ENCODE measurements around the gene DNAL4.
A peak's percentile ranks its signal among the peaks of the same experiment; 100 is the strongest.

Gene DNAL4

DNA sequence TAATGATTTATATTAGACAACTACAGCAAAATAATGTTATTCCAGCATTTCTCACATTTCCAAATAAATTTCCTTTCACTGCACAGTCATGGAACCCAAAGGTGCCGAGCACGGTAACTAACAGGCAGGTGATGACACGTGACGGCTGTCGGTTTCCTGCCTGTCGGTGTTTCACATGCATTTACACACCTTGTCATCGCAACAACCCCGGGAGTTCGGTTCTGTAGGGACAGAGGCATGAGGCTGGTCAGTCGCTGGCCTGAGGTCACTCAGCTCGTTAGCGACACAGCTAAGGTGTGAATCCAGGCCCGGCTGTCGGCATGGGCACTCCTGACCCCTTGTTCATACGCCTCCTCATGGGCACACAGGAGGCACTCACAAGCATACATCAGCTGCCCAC lies 9.9 kb downstream of the DNAL4 start:
- DNase-seq: no peak

DNA sequence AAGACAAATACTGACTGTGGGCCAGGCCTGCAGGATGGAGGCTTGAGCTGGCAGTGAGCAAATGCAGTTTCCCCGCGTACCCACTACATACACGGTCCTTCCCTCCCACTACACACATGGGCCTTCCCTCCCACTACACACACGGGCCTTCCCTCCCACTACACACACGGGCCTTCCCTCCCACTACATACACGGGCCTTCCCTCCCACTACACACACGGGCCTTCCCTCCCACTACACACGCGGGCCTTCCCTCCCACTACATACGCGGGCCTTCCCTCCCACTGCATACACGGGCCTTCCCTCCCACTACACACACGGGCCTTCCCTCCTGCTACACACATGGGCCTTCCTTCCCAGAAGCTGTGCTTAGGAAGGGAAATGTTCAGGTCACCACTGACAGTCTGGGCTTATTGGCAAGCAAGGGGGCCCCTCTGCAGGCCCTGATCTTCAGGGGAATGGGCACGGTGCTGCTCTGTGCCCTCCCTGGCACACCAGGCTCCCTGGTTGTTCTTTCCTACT lies 10.8 kb downstream of the DNAL4 start:
- no peak for DNase-seq

DNA sequence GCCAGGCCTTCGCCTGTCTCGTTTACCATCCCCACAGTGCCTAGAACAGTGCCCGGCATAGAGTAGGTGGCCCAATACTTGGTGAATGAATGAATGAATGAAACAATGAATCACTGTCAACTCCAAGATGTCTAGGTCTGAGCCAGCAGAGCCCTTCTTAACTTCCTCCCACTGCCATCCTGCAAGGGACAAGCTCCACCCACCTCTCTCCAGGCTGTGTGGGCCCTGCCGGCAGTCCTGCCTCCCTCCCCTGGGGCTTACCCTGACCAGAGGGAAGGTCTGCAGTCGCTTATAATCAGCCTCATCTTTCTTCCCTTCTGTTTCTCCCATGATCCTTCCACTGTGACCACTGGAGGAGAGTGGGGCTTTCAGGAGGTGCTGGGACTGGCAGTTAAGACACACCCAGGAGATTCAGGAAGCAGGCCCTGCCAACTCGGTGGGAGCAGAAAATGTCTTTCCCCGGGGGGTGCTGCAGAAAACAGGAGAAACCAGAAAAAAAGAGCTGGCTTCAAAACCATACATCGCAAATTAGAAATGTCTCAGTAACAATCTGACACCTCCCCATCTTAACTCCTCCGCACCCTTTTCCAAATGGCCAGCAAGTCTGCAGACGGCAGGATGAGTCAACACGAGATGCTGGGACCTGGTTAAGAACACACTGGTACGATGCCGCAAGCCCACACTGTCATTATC lies 11.4 kb downstream of the DNAL4 start:
- no peak for DNase-seq

DNA sequence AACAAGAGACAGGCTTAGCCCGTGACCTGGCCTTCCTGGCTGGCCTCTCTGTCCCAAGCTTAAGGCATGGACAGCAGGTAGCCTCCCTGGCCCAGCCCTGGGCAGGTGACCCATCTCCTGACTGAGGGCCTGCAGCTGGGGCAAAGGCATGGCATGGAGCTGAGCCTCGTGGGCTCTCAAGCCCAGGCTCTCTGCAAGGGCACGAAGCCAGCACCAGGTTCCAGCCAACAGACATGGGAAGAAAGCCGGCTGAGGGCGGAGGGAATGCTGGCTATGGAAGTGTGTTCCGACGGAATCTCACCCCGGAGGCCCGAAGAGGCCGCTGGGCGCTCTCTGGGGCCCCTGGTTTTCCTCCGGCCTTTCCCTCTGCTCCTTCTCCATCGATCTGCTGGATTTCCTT lies 12.9 kb downstream of the DNAL4 start:
- DNase-seq: no peak

DNA sequence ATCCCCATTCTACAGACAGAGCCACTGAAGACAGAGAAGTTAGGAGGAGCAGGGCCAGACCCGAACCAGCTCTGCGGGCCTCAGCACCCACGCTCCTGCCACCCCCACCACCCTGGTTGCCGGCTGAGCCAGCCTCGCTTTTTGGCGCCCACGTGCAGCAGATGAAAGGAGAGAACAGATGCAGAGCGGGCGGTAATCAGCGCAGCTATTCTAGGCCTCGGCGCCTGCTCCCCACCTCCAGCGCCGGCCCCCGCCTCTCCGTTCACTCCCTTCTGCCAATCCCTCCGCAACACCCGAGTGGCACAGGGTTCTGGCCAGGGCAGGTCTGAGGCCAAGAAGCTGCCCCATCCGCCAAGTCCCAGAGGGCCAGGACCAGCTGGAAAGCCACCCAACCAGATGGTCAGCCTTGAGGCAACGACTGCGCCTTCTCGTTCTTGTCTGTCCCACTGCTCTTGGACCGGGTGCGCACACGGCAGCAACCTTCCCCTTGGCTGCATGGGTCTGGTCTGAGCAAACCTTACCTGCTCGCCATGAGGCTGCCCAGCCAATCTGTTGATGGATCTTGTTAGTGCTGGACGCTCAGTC lies 16.8 kb downstream of the DNAL4 start:
- no peak for DNase-seq

DNA sequence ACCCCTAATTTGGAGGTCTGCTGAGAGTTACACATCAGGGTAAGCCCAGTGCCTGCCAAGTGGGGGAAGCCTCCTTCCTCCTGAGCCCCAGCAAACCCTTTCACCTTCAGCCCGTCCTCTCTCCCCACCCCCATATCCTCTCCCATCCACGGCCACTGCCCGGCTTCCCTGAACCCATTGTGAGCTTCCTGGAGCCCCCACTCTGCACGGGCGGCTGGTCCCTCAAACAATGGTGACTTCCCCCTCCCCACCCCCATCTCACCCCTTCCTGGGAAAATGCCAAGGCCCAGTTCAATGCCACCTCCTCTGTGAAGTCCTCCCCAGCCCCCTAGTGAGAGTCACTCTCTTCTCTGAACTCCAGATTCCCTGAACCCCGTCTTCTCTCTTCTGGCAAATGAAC lies 17.9 kb downstream of the DNAL4 start:
- no peak for DNase-seq

DNA sequence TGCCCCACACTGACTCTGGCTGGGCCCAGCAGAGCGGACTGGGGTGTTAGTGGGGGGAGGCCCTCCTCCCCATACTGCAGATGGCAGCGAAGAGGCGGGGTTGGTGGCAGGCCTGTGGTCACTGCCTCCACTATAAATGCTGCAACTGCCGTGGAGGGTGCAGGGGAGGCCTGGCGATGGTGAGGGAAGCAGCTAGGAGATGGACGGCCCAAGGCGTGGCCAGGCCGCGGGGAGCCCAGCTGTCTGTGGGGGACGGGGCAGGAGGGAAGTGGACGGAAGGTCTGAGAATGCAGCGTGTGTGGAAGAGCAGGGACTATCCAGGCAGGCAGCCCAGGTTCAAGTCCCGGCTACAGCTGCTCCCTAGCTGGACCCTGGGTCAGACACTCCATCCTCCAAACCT lies 18.3 kb downstream of the DNAL4 start:
- no peak for DNase-seq

DNA sequence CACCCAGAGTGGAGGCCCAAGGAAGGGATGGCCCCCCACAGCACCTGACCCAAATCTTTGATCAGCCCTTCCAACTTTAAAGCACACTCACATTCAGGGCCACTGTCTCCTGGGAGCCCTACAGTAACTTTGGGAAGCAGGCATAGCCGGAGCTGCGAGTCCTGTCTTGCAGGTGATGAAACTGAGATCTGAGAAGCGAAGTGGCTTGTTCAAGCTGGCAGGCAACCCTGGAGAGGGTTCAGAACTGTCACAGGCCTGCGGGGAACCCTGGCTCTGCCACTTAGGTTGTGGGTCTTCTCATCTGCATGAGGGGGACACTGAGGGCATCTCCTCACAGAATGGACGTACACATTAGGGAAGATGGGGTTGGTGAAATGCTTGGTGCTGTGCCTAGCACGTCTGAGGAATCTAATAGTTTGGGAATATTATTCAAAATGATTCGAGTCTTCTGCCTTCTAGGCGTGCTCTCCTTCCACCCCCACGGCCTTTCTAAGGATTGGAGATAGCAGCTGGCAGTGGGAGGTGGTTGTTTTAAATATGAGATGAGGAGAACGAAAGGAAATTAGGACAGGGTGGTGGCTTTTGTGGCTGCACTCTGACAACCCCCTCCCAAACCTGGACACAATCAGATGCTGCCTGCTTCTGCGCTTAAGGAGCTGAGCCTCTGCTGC lies 19.3 kb downstream of the DNAL4 start:
- DNase-seq: no peak

DNA sequence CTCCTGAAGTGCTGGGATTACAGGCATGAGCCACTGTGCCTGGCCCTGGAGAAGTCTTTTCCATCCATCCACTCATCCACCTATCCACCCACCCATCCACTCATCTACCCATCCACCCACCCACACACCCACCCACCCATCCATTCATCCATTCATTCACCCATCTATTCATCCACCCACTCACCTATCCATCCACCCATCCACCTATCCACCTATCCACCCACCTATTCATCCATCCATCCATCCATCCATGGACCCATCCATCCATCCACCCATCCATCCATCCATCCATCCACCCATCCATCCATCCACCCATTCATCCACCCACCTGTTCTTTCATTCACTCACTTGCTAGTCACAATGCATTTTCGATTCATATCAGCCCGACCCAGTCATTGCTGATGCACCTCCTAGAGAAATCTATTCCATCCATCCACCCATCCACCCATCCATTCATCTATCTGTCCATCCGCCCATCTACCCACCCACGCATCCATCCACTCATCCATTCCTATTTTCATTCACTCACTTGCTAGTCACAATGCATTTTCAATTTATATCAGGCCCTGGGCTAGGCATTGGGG lies 20.5 kb downstream of the DNAL4 start:
- DNase-seq: no peak

DNA sequence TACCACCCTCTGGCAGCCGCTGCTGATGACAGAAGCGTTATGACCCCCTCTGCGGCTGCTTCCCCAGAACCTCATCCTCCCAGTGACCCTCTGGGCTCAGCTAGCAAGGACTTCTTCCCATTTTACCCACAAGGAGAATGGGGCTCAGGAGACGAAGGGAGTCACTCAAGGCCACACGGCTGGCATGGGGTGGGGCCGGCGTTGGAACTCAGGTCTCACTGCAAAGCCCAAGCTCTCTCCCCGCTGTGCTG lies 21.4 kb downstream of the DNAL4 start:
- DNase-seq: no peak

DNA sequence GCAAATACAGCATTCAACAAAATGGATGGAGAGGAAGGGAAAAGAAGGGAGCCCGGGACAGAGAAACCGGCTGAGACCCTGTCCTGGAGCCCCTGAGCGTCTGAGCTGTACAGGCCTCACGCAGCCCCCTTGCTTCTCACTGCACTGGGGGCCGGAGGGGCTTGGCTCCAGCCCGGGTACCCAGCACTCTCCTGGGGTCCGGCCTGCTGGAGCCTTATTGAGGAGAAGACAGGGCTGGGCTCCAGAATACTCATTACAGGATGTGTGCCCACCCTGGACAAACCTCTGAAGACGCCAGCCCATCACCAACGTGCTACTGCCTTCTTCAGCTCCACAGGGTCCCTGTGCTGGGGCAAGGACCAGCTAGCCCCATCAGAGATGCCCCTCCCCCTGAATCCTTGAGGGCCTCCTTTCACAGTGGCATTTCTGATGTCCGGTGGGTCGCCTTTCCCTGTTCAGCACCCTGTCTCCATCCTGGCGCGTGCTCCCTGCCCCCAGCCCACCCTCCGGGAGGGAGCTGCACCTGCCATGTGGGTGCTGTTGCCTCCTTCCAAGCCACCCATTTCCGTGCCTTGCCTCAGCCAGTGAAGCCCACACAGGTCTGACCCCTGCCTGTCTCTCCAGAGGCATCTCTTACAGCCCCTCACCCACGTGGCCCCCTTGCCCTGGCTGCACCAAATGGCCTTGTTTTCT lies 23.5 kb downstream of the DNAL4 start:
- no peak for DNase-seq

DNA sequence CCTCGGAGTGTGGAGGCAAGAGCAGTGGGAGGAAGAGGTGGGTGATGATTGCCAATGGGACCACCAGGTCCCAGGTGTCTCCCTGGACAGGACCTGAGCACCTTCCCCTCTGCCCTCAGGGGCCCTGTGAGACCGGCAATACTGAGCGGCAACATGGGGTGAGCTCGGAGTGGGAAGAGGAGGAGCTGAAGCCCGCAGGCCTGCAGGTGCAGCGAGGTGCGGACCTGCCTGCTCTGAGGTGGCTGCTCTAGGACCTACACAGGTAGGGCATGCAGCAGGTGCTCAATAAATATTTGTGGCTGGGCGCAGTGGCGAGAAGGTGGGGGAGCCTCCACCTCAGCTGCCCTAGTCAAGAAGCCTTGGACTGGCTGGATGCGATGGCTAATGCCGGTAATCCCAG lies 25.9 kb downstream of the DNAL4 start:
- DNase-seq: no peak

DNA sequence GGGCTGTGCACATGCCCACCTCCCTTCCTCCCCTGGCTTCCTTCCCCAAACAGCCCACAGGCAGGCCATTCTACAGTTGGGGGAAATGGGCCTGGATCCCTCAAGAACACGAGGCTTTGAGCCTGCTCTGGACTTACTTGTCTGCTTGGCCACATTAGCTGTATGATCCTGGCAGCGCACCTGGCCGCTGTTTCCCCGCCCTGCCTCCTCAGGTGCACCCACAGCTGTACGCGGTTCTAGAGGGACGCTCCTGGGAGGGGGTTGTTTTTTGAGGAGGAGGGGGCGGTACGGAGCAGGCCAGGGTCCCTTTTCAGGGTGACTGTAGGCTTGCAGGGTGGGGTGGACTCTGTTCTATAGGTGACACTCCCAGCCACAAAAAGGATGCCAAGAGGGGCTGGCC lies 26.6 kb downstream of the DNAL4 start:
- DNase-seq: no peak

DNA sequence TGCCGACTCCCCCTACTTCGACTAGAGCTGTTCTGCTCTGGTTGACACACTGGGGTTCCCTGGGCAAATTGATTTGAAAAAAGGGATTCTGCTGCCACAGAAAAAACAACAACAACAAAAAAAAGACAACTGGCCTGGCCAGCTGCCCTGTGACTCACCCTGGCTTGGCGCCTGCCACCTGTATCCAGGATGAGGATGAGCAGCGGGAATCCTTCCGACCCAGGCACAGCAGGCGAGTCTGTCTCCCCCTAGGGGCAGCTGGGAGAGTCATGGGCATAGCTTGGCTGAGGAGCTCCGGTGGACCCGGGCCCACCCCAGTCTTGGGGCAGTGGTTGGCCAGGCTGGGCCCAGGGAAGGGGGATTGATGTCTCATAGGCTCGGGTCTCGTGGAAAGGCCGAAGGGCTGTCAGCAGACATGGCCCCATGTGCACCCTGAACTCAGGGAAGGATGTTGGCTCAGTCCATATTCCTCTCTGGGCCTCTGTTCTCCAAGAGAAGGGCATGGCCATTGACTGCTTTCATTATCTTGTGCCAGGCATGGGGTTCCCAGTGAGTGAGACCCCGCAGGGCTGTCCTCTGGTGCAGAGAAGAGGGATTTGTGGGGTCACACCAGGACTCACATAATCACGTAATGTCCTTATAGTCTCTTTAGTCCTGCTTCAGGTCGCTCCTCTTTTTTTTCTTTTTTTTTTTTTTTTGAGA lies 27.7 kb downstream of the DNAL4 start:
- peak; percentile 35 for DNase-seq

DNA sequence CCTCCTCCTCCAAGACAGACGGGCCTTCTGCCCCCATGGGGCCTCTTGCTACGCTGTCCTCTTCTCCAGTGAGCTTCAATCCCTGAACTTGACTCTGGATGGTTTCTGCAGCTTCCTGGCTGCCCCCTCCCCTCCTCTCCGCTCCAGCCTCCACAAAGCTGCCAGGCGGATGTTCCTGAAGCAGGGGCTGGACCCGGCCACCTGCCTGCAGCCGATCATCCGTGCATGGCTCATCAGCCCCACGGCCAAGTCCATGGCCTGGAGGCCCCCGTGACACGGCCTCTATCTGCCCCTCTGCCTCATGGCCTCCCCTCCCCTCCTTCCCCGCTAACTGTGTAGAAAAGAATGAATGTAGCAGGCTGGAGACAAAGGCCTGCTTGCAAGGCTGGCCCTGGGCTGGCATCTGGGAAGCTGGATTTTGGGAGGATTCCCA lies 31.4 kb downstream of the DNAL4 start:
- DNase-seq: no peak

DNA sequence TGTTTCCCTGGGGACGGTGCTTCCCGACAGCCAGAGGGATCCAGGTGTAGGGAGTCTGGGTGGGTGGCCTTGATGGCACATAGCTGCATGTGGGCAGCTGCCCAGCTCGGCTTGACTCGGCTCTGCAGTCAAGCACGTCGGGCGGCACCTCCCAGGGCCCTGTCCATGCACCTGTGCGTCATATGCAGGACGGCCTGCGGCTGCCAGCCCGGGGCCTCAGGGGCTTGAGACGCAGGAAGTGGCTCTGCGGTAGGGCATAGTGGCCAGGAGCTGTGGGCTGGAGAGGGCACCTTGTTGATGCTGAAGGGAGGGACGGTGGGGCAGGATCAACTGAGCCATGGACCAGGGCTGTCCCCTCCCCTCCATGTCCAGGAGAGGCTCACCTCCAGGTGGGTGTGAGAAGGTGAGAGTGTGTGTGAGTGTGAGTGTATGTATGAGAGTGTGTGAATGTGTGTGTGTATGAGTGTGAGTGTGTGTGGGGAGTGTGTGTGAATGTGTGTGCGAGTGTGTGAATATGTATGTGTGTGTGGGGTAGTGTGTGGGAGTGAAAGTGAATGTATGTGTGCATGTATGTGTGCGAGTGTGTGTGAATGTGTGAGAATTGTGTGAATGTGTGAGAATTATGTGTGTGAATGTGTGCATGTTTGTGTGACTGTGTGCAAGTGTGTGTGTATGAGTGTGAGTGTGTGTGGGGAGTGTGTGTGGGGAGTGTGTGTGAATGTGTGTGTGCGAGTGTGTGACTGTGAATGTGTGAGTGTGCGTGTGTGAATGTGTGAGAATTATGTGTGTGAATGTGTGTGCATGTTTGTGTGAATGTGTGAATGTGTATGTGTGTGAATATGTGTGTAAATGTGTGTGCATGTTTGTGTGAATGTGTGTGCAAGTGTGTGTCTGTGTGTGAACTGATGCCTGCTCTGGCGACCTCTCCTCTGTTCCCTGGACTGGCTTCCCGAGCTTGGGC lies 32.5 kb downstream of the DNAL4 start:
- DNase-seq: no peak

DNA sequence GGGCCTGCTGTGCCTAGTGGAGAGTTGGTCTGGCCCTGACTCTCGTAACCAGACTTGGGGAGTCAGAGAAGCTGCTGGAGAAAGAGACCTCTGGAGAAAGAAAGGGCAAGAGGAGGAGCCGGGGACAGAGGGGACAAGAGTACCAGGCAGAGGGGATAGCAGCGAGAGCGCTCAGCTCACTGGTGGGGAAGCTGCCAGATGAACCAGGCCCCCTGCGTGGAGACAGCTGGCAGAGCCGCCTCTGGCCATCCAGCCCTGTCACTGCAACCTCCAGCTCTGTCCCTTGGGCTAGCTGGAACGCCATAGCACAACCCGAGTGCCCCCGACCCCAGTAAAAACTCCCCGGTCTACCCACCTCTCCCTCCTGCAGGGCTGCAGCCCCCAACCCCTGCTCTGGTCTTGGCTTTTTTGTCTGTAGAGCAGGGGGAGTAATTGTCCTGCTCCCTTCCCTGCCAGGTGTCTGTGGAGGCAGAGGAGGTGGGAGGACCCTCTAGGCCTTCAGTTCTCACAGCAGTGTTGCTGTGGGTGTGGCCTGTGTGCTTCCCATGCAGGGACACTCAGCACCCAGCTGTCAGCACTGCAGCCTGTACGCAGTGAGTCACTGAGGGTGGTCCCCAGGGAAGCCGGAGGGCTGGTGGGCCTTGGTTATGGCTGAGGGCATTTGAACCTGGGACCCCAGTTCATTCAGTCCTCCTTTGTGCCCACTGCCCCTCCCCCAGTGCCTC lies 33.3 kb downstream of the DNAL4 start:
- DNase-seq: no peak

DNA sequence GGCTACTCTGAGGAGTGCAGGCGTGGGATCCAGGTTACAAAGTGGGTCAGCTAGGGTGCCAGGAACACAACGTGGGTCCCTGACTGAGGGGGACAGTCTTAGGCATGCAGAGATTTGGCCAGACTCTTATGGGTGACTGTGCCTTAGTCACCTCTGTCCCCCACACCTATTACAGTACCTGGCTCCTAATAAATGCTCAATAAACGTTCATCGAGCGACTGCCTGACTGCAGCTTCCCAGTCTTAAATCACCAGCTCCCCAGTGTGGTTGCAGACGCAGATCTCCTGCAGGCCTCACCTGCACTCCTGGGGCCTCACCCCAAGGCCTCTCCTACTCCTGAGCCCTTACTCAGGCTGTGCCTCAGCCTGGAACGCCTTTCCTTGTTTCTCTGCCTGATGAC lies 34.9 kb downstream of the DNAL4 start:
- no peak for DNase-seq

DNA sequence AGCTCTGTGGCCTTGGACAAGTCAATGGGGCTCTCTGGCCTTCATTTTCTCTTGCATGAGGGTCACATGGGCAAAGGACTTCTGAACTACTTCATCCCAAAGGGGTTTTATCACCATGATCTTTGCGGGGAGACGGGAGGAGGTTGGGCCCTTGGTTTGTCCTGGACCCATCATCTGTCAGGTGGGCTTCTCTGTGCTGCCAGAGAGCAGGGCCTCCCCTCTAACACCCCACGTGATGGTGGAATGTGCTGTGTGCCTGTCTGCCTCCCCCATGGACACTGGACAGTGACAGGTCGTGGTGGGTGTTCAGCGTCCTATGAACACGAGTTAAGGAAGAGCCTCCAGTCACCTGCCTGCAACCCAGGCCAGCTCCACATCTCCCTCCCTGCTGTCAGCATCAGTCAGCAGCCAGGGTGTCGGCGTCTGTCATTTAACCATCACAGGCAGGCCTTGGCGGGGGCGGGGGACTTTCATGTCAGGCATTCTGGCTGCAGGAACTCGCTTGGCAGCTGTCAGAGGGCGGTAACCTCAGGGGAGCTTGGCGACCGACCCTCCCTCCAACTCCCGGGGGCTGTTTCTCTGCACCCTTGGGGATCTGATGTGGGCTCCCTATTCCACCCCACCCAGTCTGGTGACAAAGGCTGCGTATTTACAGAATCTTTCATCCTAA lies 35.5 kb downstream of the DNAL4 start:
- peak; percentile 80 for DNase-seq

DNA sequence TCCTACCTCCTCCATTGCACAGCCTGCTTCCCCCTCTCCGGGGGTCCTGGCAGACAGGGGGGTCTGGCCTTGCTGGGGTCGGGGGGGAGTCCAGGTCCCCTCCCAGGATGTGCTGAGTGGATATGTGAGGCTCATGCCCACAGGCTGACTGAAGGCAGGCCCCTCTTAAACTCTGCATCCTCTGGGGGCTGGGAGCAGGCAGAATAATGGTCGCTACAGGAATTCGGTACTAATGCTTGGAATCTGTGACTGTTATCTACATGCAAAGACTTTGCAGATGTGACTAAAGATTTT lies 36.5 kb downstream of the DNAL4 start:
- DNase-seq: no peak
